Natural killer cell treated with Interleukin-12 subunit alpha and Interleukin-12 subunit beta and Interleukin-15 and Interleukin-18, amount 100 ng/mL, for 72 hours (primary cell): ENCODE data around the gene C10orf105. TPM values are rescaled to one million over a fixed set of nuclear protein-coding genes. Genes with fewer than 3 reads are reported as not detected.

Experiments
- ATAC-seq, 2 donors: fragments of 150-1000 bp; cut with Tn5 transposase in 1 of 2; sonication (Bioruptor Pico), chemical (Tn5 transposase) in 1 of 2; 2 replicates each; pipeline ENCODE4 v1.10.0; 2021
- DNase-seq: peaks from one replicate; pipeline ENCODE4 v3.0.0; 2022; ENCODE audit warnings: low spot score
- H3K27ac Mint-ChIP-seq, 2 donors: 1 replicate in 1 of 2; 2 replicates in 1 of 2; pipeline ENCODE4 v1.8.0; 2022; ENCODE audit warnings: mixed read lengths in 2 of 2, mild to moderate bottlenecking in 1 of 2, moderate library complexity in 1 of 2
- H3K27me3 Mint-ChIP-seq, 2 donors: 1 replicate in 1 of 2; 2 replicates in 1 of 2; pipeline ENCODE4 v1.8.0; 2022; ENCODE audit warnings: mixed read lengths in 2 of 2
- H3K36me3 Mint-ChIP-seq: one replicate; pipeline ENCODE4 v1.8.0; 2022; ENCODE audit warnings: mixed read lengths
- H3K4me1 Mint-ChIP-seq, 2 donors: 1 replicate in 1 of 2; 2 replicates in 1 of 2; pipeline ENCODE4 v1.8.0; 2022; ENCODE audit warnings: low read depth in 2 of 2, mixed read lengths in 2 of 2, mild to moderate bottlenecking in 1 of 2
- H3K4me3 Mint-ChIP-seq: one replicate; pipeline ENCODE4 v1.8.0; 2022; ENCODE audit warnings: mixed read lengths
- H3K9me3 Mint-ChIP-seq: 2 replicates; pipeline ENCODE4 v1.8.0; 2022; ENCODE audit warnings: mixed read lengths
- total RNA-seq, 2 donors: library from RNA; stranded (reverse); gene quantifications; one replicate each; pipeline ENCODE4 v1.2.3, GENCODE V29; 2022

Gene C10orf105
- total RNA-seq, 2 donors from 2014 or later = not detected

DNA sequence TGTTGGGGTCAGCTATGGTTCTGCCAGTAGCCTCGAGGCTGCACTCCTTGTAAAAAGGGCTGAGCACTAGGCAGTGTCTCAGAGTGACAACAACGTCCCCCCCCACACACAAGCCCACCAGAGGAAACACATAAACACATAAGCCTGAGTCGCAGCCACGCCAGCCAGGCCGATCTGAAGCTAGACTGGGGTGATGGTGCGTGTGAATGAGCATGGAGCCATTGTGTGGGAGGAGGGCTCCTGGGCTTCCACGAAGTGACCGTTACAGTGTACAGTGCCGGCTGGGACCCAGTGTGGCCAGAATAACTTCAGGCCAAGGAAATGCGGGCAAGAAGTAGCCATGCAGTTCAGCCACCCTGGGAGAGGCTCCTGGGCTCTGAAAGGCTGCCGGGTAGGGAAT is 3.7 kb upstream of the C10orf105 start:
- ATAC-seq (no peak), DNase-seq (no peak)
- Mint-ChIP-seq H3K4me3 (no peak overlapping the region), H3K36me3 (no peaks in the 10 kb centered on the region), H3K9me3 (no peaks in the 10 kb centered on the region), H3K4me1 (peaks cover 34 to 35% of the 10 kb centered on the region in 2 donors), H3K27ac (no peak overlapping the region), H3K27me3 (no peaks in the 10 kb centered on the region)

DNA sequence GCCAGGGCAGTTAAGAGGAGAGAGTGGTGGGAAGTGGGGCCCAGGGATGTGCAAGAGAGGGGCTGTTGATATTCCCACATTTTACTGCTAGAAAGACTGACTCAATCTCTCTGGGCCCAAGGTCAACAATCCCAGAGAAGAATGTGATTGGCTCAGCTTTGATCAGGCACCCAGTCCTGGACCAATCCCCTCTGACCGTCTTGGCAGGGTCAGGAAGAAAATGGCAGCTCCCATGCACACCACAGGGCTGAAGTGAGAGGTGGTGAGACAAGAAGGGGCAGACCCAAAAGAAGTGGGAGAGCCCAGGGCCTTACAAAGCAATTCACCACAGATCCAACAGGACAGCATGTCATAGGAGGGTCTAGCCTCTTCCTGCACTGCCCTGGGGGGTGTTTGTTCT is 3.3 kb upstream of the C10orf105 start:
- ATAC-seq = no peak
- Mint-ChIP-seq H3K9me3 (no peaks in the 10 kb centered on the region), H3K4me1 (peaks cover 30 to 33% of the 10 kb centered on the region in 2 donors), H3K36me3 (no peaks in the 10 kb centered on the region), H3K27me3 (no peaks in the 10 kb centered on the region), H3K27ac (peak overlapping the region in 1 of 2 donors; percentile 52), H3K4me3 (no peak overlapping the region)
- no peak for DNase-seq

DNA sequence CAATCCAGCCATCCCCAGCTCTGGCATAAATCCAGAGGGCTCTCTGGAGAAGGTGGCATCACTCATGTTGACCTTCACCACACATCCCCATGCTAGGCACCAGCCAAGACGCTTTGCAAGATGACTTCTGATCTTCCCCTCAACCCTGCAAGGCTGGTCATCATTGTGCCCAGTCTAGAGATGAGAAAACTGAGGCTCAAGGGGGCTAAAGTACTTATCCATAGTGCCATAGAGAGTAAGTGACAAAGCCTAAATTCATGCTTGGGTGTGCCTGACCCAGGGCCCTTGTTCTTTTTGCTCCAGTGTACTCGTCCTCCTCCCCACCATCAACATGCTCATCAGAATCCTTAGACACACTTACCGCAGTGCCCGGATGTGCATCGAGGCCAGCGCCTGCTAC is 1.7 kb upstream of the C10orf105 start:
- no peak for ATAC-seq
- H3K36me3 Mint-ChIP-seq = no peaks in the 10 kb centered on the region
- DNase-seq = no peak
- H3K27me3 Mint-ChIP-seq = no peaks in the 10 kb centered on the region
- H3K9me3 Mint-ChIP-seq = no peaks in the 10 kb centered on the region
- H3K27ac Mint-ChIP-seq = peak overlapping the region in 1 of 2 donors; percentile 50
- no peak overlapping the region for H3K4me3 Mint-ChIP-seq
- peaks cover 14 to 18% of the 10 kb centered on the region in 2 donors for H3K4me1 Mint-ChIP-seq

DNA sequence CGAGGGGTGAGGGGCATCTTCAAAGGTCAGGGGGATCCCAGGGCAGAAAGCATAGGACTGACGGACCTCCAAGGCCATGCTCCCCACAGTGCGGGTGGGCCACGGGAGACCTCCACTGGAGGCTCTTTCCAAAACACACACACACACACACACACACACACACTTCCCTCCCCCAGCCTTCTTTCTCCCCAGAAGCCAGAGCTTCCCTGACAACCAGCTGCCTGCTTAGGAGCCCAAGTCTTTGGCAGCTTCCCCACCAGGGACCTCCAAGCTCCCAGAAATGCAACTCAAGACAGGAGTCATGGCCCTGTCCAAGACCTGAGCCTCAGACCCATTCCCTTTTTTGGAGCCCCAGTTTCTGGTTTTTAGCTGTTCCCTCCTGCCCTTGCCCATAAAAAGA is 710 bp upstream of the C10orf105 start:
- Mint-ChIP-seq H3K27me3 (no peaks in the 10 kb centered on the region), H3K4me3 (no peak overlapping the region), H3K9me3 (no peaks in the 10 kb centered on the region), H3K27ac (no peak overlapping the region), H3K36me3 (no peaks in the 10 kb centered on the region), H3K4me1 (peaks cover 6 to 8% of the 10 kb centered on the region in 2 donors)
- DNase-seq (no peak), ATAC-seq (no peak)

DNA sequence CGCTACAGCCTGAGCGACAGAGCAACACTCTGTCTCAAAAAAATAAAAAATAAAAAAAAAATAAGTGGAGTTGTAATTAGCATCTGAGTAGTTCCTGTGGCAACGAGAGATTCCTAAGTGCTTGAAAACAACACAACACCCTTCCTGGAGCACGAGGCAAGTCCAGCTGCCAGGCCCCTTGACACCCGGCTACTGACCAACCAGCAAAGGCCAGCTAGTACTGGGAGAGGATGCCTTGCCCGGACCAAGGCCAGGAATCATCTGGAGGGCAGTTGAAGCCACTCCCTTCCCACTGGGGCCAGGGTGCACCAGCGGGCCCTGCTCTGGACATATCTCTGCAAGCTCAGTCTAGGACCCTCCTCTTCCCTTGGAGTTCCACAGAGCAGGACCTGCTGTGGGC is 536 bp downstream of the C10orf105 start:
- Mint-ChIP-seq H3K36me3 (no peaks in the 10 kb centered on the region), H3K27ac (no peak overlapping the region), H3K4me1 (peaks cover 11 to 14% of the 10 kb centered on the region in 2 donors), H3K27me3 (no peaks in the 10 kb centered on the region), H3K9me3 (no peaks in the 10 kb centered on the region), H3K4me3 (no peak overlapping the region)
- ATAC-seq (no peak), DNase-seq (no peak)

DNA sequence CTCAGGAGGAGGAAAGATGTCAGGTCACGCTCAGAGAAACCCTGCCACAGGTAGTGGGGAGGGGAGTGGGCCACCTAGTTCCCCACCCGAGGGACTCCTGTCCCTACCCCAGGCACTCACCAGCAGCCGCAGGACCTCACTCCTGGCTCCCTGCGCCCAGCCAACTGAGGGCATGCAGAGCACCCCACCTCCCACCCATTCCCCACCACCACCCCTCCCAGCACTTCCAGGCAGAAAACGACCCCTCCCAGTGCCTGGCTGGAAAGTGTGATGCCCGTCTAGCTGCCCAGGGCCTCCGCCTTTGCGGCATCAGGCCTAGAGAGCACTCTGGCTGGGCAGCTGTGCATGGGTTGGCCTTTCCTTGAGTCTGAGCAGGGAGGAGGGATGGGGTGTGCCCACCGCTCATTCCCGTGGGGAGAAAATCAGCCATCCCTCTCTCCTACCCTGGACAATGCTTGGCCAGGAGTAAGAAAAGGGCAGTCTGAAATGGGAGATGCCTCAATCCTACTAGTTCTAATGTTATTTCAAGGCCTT is 1.3 kb downstream of the C10orf105 start:
- H3K36me3 Mint-ChIP-seq = no peaks in the 10 kb centered on the region
- H3K4me1 Mint-ChIP-seq = peaks cover 19 to 21% of the 10 kb centered on the region in 2 donors
- H3K4me3 Mint-ChIP-seq = no peak overlapping the region
- ATAC-seq = no peak
- no peak for DNase-seq
- H3K27ac Mint-ChIP-seq = no peak overlapping the region
- no peaks in the 10 kb centered on the region for H3K27me3 Mint-ChIP-seq
- no peaks in the 10 kb centered on the region for H3K9me3 Mint-ChIP-seq

DNA sequence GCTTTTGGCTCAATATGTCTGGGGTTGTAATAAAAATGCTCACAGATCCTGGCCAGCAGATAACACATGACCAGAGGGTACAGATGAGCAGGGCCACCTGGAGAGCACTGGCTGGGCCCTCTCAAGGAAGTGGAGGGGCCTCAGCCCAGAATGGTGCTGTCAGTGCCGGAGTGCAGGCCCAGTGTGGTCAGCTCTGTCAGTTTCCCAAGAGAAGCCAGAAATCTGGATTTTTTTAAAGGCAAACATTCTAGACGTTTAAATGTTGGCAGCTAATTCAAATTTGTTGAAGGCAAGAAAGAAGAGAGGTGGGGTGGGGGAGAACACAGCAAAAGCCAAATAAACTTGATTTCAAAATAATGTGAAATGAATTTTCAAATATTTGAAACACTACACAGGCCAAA is 2.0 kb downstream of the C10orf105 start:
- Mint-ChIP-seq H3K4me1 (peaks cover 21 to 22% of the 10 kb centered on the region in 2 donors), H3K9me3 (no peaks in the 10 kb centered on the region), H3K27ac (no peak overlapping the region), H3K36me3 (no peaks in the 10 kb centered on the region), H3K27me3 (no peaks in the 10 kb centered on the region), H3K4me3 (no peak overlapping the region)
- no peak for DNase-seq
- ATAC-seq = no peak

DNA sequence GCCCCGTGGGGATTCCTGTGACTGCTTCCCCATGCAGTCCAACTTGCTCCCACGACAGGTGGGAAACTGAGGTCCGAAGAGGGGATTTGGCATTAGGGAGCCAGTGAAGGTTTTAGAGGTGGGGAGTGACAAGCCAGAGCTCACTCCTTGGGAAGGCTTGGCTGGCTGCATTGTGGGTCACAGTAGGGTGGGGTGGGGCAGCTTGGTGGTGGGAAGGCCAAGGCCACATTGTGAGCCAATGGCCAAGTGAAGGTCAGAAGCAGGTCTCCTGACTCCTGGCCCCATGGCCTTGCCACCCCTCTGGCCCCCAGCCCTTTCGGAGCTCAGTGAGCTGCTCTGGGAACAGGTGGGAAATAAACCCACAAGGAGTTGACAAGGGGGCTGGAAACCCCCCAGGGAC is 2.5 kb downstream of the C10orf105 start:
- Mint-ChIP-seq H3K27me3 (no peaks in the 10 kb centered on the region), H3K36me3 (no peaks in the 10 kb centered on the region), H3K4me1 (peaks cover 18 to 26% of the 10 kb centered on the region in 2 donors), H3K4me3 (no peak overlapping the region), H3K27ac (no peak overlapping the region), H3K9me3 (no peaks in the 10 kb centered on the region)
- no peak for ATAC-seq
- no peak for DNase-seq

DNA sequence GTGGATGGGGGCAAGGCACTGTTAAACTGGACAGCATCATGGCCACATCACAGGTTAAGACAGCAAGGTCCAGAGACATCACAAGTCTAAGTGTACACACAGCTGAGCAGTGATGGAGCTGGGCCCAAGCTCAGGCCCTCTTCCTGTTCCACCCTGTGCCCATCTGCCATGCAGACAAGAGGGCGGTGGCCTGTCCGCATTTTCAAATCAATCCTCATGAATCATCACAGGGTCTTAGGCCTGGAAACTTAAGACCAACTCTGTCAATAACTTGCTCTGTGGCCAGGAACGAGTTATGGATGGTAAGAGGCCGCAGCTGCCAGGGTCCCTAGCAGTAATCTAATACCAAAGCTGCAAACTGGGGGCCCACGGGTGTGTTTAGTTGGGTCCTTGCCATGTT is 3.2 kb downstream of the C10orf105 start:
- no peak for DNase-seq

DNA sequence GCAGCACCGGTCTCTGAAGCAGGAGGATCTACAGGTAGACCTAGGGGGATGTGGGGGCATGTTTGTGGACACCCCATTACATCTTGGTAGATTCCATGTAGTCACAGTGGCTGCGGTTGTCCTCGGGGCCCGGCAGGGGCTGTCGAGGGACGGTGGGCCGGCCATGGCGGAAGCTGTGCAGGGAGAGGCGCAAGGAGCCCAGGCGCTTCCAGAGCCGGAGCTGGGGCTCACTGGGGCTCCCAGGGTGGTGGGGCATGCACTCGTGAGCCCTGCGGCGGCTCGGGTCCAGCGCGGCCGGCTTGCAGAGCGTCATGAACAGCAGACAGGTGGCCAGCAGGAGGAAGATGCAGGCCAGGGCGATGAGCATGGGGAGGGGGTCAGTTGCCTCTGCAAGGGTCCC is 3.7 kb downstream of the C10orf105 start:
- no peak overlapping the region for H3K27ac Mint-ChIP-seq
- H3K4me3 Mint-ChIP-seq = no peak overlapping the region
- DNase-seq (no peak), ATAC-seq (no peak)
- H3K36me3 Mint-ChIP-seq = no peaks in the 10 kb centered on the region
- no peaks in the 10 kb centered on the region for H3K27me3 Mint-ChIP-seq
- H3K4me1 Mint-ChIP-seq = peaks cover 14 to 21% of the 10 kb centered on the region in 2 donors
- no peaks in the 10 kb centered on the region for H3K9me3 Mint-ChIP-seq

More for the DNA sequence above, 3.2 kb downstream of the C10orf105 start:
- Mint-ChIP-seq H3K9me3 (no peaks in the 10 kb centered on the region), H3K4me1 (peaks cover 14 to 21% of the 10 kb centered on the region in 2 donors), H3K36me3 (no peaks in the 10 kb centered on the region), H3K27me3 (no peaks in the 10 kb centered on the region), H3K4me3 (no peak overlapping the region), H3K27ac (no peak overlapping the region)
- ATAC-seq = no peak

DNA sequence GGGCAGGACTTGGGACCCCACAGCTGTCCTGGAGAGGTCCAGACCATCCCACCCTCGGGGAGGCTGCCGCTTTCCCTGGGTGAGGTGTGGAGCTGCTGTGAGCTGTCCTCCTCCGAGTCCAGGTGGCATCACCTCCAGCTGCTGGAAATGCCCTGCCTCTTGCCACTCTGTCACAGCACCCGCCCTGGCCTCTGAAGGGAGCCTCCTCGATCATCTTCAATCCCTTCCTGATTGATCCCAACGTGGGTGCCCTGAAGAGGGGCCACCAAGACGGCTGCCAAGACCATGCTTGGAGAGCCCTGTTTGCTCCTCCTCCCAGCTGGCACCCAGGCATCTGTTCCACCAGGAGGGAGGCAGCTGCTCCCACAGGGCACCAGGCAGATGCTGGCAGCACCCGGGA is 4.6 kb downstream of the C10orf105 start:
- no peak for DNase-seq
- no peak overlapping the region for H3K4me3 Mint-ChIP-seq
- H3K36me3 Mint-ChIP-seq = no peaks in the 10 kb centered on the region
- H3K27ac Mint-ChIP-seq = no peak overlapping the region
- no peak for ATAC-seq
- peaks cover 14 to 21% of the 10 kb centered on the region in 2 donors for H3K4me1 Mint-ChIP-seq
- no peaks in the 10 kb centered on the region for H3K9me3 Mint-ChIP-seq
- H3K27me3 Mint-ChIP-seq = no peaks in the 10 kb centered on the region

DNA sequence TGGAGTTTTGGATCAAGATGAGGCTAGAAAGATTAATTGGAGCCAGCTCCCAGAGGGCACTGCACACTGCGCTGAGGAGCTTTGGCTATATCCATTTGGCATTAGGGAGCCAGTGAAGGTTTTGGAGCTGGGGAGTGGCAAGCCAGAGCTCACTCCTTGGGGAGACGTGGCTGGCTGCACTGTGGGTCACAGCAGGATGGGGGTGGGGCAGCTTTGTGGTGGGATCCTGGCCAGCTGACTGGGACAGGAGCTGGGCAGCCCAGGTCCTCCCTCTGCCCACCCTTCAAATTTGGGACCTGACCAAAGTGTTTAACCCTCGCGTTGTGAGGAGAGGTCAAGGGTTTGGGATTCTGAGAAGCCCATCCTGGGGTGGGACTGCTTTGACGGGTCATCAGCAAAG is 5.0 kb downstream of the C10orf105 start:
- DNase-seq = no peak
- H3K9me3 Mint-ChIP-seq = no peaks in the 10 kb centered on the region
- no peaks in the 10 kb centered on the region for H3K27me3 Mint-ChIP-seq
- ATAC-seq = no peak
- peaks cover 15 to 25% of the 10 kb centered on the region in 2 donors for H3K4me1 Mint-ChIP-seq
- H3K4me3 Mint-ChIP-seq = no peak overlapping the region
- H3K27ac Mint-ChIP-seq = peak overlapping the region; percentile 89 to 90
- H3K36me3 Mint-ChIP-seq = no peaks in the 10 kb centered on the region

DNA sequence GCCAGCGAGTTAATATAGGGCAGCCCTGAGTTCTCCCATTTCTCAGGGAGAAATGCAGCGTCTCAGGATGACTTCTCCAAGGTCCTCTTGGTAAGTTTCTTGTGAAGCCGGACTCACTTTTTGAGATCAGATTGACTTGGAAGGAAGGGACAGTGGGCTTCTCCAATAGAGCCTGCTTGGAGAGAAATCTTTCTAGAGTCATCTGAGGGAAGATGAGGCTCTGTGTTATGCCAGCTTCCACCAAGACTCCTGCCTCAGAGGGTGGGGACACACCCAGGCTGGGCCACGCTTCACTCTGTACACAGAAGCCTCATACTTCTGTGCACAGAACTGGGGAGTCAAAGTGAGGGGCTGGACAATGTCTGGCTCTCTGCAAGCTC is 5.6 kb downstream of the C10orf105 start:
- peak overlapping the region; percentile 89 to 90 for H3K27ac Mint-ChIP-seq
- ATAC-seq (no peak), DNase-seq (no peak)
- H3K4me3 Mint-ChIP-seq = peak overlapping the region; percentile 51
- H3K27me3 Mint-ChIP-seq = no peaks in the 10 kb centered on the region
- no peaks in the 10 kb centered on the region for H3K36me3 Mint-ChIP-seq
- no peaks in the 10 kb centered on the region for H3K9me3 Mint-ChIP-seq
- peaks cover 16 to 31% of the 10 kb centered on the region in 2 donors for H3K4me1 Mint-ChIP-seq

DNA sequence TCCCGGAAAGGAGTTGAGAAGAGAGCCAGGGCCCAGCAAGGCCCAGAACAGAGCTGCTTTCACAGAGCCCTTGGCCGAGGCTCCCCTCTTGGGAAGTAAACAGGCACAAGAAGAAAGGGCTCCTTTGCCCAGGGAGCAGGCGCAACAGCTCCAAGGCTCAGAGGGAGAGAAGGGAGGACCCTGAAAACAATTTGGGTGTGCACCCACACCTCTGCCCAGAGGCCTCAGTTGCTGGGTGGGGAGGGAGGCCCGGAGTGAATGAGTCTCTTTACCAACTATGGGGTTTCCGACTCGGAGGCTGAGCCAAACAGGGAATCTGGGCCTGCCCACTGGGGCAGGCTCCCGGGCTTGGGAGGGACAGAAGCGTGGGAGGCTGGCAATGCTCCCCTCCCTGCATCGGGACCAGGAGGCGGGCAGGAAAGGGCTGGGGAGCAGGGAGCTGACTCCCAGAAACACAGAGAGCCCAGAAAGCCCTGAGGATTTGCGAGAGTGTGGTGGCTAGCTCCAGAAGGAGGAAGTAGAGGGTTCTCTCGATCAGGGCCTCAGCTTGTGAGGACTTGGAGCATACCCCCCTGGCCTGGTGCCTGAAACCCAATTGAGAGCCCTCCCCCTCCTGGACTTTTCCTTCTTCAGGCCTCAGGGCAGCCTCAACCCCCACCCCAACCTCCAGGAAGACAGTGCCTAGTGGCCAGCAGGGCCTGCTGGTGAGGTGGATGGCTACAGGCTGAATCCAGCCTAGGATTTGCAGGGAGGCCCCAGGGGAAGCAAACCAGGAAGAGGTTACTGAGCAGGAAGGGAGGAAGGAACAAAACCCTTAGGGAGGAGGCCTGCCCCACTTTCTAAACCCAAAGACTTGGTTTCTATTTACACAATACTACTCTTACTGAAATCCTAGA is 6.2 kb downstream of the C10orf105 start:
- H3K27ac Mint-ChIP-seq = peak overlapping the region; percentile 89 to 90
- peaks cover 16 to 31% of the 10 kb centered on the region in 2 donors for H3K4me1 Mint-ChIP-seq
- no peaks in the 10 kb centered on the region for H3K27me3 Mint-ChIP-seq
- H3K9me3 Mint-ChIP-seq = no peaks in the 10 kb centered on the region
- no peaks in the 10 kb centered on the region for H3K36me3 Mint-ChIP-seq
- DNase-seq (no peak), ATAC-seq (peak; percentile 10 to 25)
- peak overlapping the region; percentile 51 for H3K4me3 Mint-ChIP-seq
